ENCODE measurements around the gene DHRS2. TPM values are rescaled to one million over a fixed set of nuclear protein-coding genes. Genes with fewer than 3 reads are reported as not detected.

Gene DHRS2
- total and polyA plus RNA-seq, 2 of the 13 experiments (the other 11 are each of a cell fraction or from before 2014, with no cell fraction given), result 1,621 to 3,021 TPM

- TF ChIP-seq EHMT2 (IDR thresholded peaks at IDR 0.05; ENCODE audit: borderline replicate concordance, low read depth, low read length) (peak; percentile 84; the same call in 1 of the 2 replicates), ZBTB3 (CRISPR knock-in tag; IDR thresholded peaks at IDR 0.05; ENCODE audit: borderline replicate concordance, low read depth) (no peak), HNRNPUL1 (IDR thresholded peaks at IDR 0.05; ENCODE audit: low read depth, low read length) (peak; percentile 97), ZNF687 (CRISPR knock-in tag; IDR thresholded peaks at IDR 0.05) (no peak; the same call in 1 of the 2 replicates), HCFC1 (IDR thresholded peaks at IDR 0.05; ENCODE audit: low read depth, low read length) (no peak), SMARCC2 (IDR thresholded peaks at IDR 0.05) (no peak), ATM (IDR thresholded peaks at IDR 0.05; ENCODE audit: borderline replicate concordance) (no peak), NBN (conservative IDR thresholded peaks at IDR 0.05) (no peak), TEAD2 (CRISPR knock-in tag; IDR thresholded peaks at IDR 0.05) (no peak), ZBTB1 (CRISPR knock-in tag; IDR thresholded peaks at IDR 0.05; ENCODE audit: borderline replicate concordance) (no peak), ZBTB7A (CRISPR knock-in tag; IDR thresholded peaks at IDR 0.05) (no peak), ZSCAN25 (CRISPR knock-in tag; IDR thresholded peaks at IDR 0.05) (peak; percentile 46; the same call in 1 of the 2 replicates), ZNF629 (CRISPR knock-in tag; conservative IDR thresholded peaks at IDR 0.05) (no peak; the same call in 1 of the 2 replicates), CEBPG (CRISPR knock-in tag; IDR thresholded peaks at IDR 0.05) (peak; percentile 80), TOPORS (CRISPR knock-in tag; IDR thresholded peaks at IDR 0.05) (0 out of 2 replicates have a peak, but pooled peaks have one; percentile 52)
- TF ChIP-seq, protein P1, sequence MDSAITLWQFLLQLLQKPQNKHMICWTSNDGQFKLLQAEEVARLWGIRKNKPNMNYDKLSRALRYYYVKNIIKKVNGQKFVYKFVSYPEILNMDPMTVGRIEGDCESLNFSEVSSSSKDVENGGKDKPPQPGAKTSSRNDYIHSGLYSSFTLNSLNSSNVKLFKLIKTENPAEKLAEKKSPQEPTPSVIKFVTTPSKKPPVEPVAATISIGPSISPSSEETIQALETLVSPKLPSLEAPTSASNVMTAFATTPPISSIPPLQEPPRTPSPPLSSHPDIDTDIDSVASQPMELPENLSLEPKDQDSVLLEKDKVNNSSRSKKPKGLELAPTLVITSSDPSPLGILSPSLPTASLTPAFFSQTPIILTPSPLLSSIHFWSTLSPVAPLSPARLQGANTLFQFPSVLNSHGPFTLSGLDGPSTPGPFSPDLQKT (CRISPR knock-in tag; IDR thresholded peaks at IDR 0.05; ENCODE audit: borderline replicate concordance), result no peak
- TF ChIP-seq, protein P2, sequence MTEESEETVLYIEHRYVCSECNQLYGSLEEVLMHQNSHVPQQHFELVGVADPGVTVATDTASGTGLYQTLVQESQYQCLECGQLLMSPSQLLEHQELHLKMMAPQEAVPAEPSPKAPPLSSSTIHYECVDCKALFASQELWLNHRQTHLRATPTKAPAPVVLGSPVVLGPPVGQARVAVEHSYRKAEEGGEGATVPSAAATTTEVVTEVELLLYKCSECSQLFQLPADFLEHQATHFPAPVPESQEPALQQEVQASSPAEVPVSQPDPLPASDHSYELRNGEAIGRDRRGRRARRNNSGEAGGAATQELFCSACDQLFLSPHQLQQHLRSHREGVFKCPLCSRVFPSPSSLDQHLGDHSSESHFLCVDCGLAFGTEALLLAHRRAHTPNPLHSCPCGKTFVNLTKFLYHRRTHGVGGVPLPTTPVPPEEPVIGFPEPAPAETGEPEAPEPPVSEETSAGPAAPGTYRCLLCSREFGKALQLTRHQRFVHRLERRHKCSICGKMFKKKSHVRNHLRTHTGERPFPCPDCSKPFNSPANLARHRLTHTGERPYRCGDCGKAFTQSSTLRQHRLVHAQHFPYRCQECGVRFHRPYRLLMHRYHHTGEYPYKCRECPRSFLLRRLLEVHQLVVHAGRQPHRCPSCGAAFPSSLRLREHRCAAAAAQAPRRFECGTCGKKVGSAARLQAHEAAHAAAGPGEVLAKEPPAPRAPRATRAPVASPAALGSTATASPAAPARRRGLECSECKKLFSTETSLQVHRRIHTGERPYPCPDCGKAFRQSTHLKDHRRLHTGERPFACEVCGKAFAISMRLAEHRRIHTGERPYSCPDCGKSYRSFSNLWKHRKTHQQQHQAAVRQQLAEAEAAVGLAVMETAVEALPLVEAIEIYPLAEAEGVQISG (CRISPR knock-in tag; IDR thresholded peaks at IDR 0.05), result peak; percentile 79
- TF ChIP-seq, protein P3, sequence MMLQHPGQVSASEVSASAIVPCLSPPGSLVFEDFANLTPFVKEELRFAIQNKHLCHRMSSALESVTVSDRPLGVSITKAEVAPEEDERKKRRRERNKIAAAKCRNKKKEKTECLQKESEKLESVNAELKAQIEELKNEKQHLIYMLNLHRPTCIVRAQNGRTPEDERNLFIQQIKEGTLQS (CRISPR knock-in tag; IDR thresholded peaks at IDR 0.05), result peak; percentile 59; the same call in 1 of the 2 replicates
- TF ChIP-seq, protein P4, sequence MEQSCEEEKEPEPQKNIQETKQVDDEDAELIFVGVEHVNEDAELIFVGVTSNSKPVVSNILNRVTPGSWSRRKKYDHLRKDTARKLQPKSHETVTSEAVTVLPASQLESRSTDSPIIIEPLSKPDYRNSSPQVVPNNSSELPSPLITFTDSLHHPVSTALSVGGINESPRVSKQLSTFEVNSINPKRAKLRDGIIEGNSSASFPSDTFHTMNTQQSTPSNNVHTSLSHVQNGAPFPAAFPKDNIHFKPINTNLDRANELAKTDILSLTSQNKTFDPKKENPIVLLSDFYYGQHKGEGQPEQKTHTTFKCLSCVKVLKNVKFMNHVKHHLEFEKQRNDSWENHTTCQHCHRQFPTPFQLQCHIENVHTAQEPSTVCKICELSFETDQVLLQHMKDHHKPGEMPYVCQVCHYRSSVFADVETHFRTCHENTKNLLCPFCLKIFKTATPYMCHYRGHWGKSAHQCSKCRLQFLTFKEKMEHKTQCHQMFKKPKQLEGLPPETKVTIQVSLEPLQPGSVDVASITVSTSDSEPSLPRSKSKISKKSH (CRISPR knock-in tag; IDR thresholded peaks at IDR 0.05; ENCODE audit: borderline replicate concordance), result 0 out of 2 replicates have a peak, but pooled peaks have one; percentile 67
Measured at GRCh38 chr14:23613242-23614070, 22.7 kb upstream of the DHRS2 start (continued).

Data from HepG2 (cell line).